ENCODE data around the gene NPRL2.

NPRL2 gene

DNA sequence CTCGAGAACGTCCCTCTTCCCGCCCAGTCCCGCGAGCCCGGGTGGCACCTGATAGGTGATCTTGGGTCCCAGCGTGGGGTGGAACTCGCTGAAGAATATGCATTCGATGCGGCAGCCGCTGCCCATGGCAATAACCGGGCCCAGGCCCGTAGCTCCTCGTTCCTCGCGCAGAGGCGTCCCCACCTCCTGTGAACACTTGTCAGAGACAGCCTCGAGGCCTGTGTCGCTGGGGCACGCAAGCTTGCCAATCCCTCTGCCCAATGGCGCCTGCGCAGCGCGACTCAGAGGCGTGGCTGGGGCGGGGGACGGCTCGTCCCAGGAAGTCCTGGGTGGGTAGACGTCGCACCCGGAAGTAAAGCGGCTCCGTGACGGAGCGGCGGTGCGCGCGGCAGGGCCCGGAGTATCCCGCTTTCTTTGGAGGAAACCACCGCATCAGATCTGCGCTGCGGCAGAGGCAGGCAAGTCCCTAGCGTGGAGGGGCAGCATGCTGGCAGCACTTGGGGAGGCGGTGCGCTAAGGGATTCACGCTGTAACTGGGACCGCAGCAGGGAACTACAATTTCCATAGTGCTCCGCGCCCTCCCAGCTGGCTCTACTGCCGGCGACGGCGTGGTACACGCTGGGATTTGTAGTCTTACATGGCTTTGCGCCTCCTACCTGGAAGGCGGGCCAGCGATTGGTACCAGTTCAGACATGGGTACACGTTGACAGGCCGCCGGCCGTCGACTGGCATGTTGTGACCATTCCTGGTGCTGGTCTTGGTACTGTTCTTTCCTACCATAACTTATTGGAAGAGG is at the start of gene NPRL2, which contains the start of gene CYB561D2:
NPRL2 (minus strand) TSS at position 249 of the 796 bp plus-strand sequence; CDS start at position 126, 123 bp downstream.
CYB561D2 (plus strand) TSS at position 336 of the 796 bp plus-strand sequence. CDS start 572 bp downstream, outside the sequence.
- peak; percentile 98 for DNase-seq

GRCh38 chr3:50396502-50396901 is 45.9 kb upstream of the NPRL2 start:
- no peak for DNase-seq

DNA sequence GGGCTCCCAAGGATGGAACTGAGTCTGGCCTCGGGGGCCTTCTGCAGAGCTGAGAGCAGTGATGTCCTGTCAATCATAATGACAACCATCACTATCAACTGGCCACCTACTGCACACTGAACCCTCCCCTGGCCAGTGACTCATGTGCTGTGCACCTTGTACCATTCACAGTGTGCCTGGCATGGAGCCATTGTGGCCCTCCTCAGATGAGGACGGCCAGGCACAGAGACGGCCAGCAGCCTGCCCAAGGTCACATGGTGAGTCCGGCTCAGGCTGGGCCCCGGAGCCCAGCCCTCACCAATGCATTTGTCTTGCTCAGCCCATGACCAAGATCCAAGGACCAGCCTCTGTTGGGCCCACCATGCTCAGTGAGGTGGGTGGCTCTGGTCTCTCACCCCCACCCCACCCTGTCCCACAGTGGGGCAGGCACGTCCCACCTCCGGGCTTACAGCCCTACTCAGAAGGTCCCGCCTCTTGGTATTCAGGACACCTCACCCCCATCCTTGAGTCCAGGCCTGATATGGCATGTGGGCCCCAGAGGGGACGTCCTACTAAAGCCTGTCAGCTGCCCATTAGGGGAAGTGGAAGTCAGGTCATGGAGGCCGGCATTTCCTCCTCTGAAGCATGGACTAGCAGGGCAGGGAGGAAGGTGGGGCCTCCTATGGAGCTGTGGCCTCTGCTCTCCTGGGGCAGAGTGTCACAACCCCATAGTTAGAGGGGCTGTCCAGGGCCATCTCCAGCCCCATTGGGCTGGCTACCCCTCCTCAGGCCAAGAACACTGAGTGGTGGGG is 44.7 kb upstream of the NPRL2 start:
- no peak for DNase-seq

GRCh38 chr3:50393061-50393460 is 42.5 kb upstream of the NPRL2 start:
- DNase-seq, result no peak

DNA sequence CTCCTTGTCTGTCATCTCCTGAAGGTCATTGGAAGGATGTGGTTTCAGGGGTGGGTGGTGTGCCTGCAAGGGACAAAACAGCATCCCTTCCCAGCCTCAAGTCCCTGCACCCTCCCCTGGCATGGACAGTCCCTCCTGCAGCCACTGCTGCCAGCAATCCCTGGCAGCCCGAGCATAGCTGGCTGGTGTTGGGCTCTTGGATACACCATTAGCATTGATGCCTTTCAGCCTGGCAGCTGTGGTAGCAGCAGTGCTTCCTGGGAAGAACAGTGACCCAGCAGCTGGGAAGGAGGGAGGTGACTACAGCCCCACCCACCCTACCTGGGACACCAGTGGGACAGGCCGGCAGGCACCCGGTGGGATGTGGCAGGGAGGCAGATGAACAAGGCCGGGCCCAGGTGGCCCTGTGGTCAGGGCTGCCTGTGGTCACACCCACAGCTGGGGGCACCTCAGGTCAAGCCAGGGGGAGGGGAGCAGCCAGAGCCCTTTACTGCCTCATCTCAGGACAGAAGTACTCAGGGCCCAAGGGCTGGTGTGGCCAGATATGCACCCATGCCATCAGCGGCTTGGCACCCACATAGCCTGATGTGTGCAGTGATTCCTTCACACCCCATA is 41.6 kb upstream of the NPRL2 start:
- DNase-seq, result no peak

GRCh38 chr3:50390508-50391224 is 40.1 kb upstream of the NPRL2 start:
- DNase-seq, result no peak

DNA sequence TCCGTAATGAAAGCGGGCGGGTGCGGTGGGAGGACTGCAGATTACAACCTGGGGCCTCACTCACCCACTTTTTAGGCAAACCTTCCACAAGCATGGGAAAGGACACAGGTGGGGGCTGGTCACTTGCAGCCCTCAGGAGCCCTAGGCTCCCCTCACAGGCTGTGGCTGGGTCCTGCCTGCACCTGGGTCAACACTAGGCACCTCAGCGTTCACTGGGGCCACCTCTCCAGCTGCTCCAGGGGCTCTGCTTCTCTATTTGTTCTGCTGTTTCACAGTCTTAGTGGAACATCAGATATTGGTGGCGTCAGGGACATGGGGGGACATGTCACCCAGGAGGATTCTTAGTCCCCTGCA is 38.8 kb upstream of the NPRL2 start:
- DNase-seq, result no peak

DNA sequence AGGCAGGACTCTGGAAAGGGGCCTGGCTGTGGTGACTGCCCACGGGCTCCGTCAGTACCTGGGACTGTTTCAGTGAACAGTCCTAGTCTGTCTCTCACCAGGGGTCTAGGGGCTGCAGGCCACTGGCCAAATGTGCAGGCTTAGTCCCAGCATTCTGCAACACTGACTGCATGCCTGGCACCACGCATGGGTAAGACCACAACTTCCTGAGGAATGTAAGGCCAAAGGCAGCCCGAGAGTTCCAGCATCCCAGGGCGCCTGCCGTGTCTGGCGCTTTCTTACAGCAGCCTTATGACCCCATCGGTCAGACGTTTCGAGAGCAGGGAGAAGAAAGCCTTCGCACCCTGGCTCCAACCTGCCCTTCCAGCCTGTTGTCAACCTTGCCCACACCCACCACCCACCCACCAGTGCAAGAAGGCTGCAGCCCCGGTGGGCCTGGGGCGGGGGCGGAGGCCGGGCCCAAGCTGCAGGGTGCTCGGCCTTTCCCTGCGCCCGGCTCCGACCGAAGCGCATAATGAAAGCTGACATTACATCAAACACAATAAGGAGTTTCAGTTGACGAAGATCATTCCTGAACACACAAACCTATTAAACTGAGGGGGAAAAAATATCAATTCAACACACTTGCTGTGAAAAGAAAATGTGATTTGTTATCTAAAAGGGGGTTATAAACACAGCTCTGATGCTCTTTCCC is 38.3 kb upstream of the NPRL2 start:
- DNase-seq, result no peak

DNA sequence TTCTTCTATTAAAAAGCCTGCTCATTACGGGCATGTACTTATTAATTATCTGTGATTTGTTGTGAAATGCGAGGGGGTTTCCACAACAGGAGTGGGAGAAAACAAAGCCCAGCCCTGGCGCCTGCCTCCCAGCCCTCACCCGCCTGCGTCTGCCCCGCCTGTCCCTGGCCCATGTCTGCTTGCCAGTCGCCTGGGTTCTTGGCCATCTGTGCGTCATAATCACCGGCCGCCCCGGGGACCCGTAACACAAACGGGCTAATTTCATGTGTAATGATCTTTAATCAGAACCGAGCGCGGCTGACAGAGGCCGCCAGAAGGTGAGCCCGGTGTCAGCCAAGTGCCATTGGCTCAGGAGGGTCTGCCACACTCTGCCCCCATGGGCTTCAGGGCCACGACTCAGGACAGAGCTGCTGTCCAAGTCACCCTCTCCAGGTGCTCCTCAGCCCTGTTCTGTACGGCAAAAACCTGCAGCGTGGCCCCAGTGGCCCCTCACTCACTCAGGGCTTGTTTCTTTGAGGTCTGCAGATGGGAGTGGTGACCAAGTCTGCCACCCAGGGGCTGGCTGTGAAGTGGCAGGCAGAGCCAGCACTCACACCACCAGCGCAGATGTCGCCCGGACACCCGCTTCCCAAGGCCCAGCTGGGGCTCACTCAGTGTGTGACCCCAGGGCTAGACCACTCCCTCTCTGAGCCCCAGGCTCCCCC is 37.6 kb upstream of the NPRL2 start:
- no peak for DNase-seq

- no peak for DNase-seq
These were observed 35.2 kb upstream of the NPRL2 start for GRCh38 chr3:50385754-50386153.

- no peak for DNase-seq
These were observed 33.2 kb upstream of the NPRL2 start for GRCh38 chr3:50383750-50384149.

DNA sequence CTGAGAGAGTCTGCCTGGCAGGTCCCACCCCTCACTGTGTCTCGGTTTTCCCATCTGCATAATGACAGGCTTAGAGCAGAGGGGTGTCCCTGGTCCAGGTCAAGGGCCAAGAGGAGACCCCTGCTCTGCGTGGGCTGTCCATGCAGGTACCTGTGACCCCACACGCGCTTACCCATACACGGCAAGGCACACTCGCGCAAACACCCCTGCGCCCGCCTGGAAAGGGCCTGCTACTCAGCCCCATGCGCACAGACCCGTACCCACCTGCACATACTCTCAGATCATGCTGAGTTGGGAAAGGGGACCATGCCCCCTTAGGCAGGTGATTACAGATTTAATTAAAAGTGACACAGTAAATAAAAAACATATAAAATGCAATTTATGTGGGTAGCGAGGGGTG is 32.1 kb upstream of the NPRL2 start:
- DNase-seq, result no peak

DNA sequence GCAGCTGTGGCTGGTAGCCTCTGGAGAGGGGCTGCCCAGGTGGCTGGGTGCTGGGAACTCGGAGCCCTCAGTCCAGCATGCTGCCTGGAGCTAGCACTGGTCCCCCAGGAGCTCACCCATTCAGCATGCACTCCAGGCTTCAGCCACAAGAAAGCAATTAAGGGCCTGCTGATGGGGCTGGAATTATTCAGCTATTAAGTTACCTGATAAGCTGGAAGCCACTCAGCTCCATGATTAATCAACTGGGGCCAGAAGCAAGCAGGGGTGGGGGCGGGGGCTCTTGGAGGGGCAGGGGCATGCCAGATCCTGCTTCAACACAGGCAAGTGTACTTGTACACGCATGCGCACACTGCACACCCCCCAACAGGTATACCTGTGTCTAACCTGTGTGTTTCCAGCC is 30.8 kb upstream of the NPRL2 start:
- no peak for DNase-seq

GRCh38 chr3:50380405-50381085 is 30.0 kb upstream of the NPRL2 start:
- DNase-seq, result no peak

- no peak for DNase-seq
These were observed 28.2 kb upstream of the NPRL2 start for GRCh38 chr3:50378757-50379156.

DNA sequence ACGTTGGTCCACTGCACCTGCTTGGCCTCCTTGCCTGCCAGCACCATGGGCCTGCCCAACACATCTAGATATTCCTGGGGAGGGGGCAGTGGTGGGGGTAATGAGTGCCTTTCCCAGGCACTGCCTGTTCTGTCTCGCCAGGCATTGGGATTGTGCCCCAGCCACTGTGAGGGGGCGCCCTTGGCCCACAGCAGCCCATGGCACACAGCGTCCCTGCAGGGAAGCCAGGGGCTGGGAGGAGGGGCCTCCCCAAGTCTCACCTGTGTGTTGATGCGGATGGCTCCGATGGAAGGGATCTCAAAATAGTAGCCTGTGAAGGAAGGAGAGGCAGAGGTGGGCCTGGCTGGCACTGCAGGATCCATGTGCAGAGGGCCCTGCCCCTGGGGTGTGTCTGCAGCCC is 27.4 kb upstream of the NPRL2 start:
- no peak for DNase-seq

- no peak for DNase-seq
These were observed 24.8 kb upstream of the NPRL2 start for GRCh38 chr3:50375258-50375931.

- no peak for DNase-seq
These were observed 24.0 kb upstream of the NPRL2 start for GRCh38 chr3:50374363-50375257.

All from CD4-positive, alpha-beta T cell treated with Interleukin-12 subunit alpha and Interleukin-12 subunit beta, for 1 hour (primary cell).